NT2/D1 (cell line): ENCODE measurements around the gene NIPAL1.

ENCODE experiments used
- YY1 ChIP-seq: IDR thresholded peaks from 2 replicates; pipeline ENCODE4 v1.6.1; 2011; ENCODE audit not compliant: insufficient read length, insufficient read depth
- ZNF274 ChIP-seq: IDR thresholded peaks from 2 replicates; pipeline ENCODE4 v1.6.1; 2011; ENCODE audit warnings: mild to moderate bottlenecking, low read depth, low read length

- TF ChIP-seq YY1 (no peak), ZNF274 (no peak)
These were observed 29.5 kb downstream of the NIPAL1 start for GRCh38 chr4:48046059-48046458.
